BJ (cell line): ENCODE results near the gene TMEM175. TPM values are rescaled to one million over a fixed set of nuclear protein-coding genes. Genes with fewer than 3 reads are reported as not detected.
"Not testable (repeated sequence)": the region's sequence is repeated elsewhere in the genome, so short reads cannot be mapped to it uniquely, and the experiment has no call there.

ENCODE experiments used
- CTCF ChIA-PET: fragments of 350-600 bp; formaldehyde crosslinking; extraction: SDS; loops from one replicate; lab custom pipeline; 2021; ENCODE audit warnings: antibody characterized with exemption, inconsistent platforms; lab: Yijun Ruan, JAX
- POLR2A ChIA-PET: fragments of 300-600 bp; sonication (Branson Sonifier 250); formaldehyde crosslinking; extraction: SDS; loops from one replicate; lab custom pipeline; 2021; ENCODE audit warnings: antibody characterized with exemption; lab: Charles Lee
- DNase-seq: peaks from one replicate; pipeline ENCODE4 v3.0.0-alpha.2; 2011; ENCODE audit warnings: low read depth
- H3K27me3 ChIP-seq: 2 replicates; pipeline ENCODE4 v1.6.0; 2011; ENCODE audit warnings: low read length; ENCODE audit not compliant: control insufficient read depth, insufficient read depth
- H3K36me3 ChIP-seq: 2 replicates; pipeline ENCODE4 v1.5.1; 2011; ENCODE audit warnings: low read length; ENCODE audit not compliant: control insufficient read depth, insufficient read depth
- H3K4me3 ChIP-seq: 2 replicates; pipeline ENCODE4 v1.5.1; 2011; ENCODE audit warnings: low read depth, mild to moderate bottlenecking, control low read depth, low read length
- polyA plus RNA-seq: library from polyadenylated mRNA; depleted of rRNA; stranded (reverse); fragments of >200 nt; gene quantifications from 2 replicates; pipeline ENCODE4 v1.2.3, GENCODE V29; 2011
- TF ChIP-seq, protein P1 (sequence below): IDR thresholded peaks from 2 replicates; pipeline ENCODE4 v1.5.1; 2011; ENCODE audit warnings: low read depth, mild to moderate bottlenecking, control low read depth, inconsistent platforms, low read length, moderate library complexity; ENCODE audit not compliant: insufficient read depth

Gene TMEM175
- polyA plus RNA-seq, 1 experiment = 77.8 TPM

DNA sequence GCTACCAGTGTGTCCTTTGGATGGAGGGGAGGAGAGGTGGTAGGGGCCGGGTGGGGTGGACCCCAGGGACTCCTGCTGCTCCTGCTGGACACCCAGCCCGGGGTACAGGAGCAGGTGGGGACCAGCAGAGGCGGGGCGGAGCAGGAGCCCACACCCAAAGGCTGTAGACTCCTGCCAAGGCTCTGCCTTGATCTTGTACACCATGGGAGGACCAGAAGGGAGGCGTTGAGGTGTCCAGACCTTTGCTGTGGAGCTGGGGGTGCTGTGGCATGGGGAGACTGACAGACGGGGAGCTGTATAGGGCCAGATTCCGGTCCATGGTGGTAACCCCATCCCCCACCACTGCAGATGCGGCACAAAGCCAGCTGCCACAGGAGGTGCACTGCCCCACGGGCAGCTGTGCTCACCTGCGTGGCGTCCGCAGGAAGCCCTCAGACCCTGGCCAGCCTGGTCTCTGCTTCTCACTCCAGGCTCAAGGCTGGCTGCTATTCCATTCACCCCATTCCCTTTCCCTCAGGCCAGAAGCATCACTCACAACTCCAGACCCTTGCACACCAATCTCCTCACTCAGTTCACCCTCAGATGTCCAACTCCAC, 65.9 kb downstream of the TMEM175 start:
- no peak for DNase-seq
- H3K36me3 ChIP-seq = no peaks in the 10 kb centered on the region
- ChIA-PET POLR2A (no interaction called here), CTCF (interaction anchor here (1.4 kb wide), 1 partner anchor 12 kb away, joined by 6 read pairs; the partner anchor contains the start of gene IDUA)
- TF ChIP-seq, protein P1, sequence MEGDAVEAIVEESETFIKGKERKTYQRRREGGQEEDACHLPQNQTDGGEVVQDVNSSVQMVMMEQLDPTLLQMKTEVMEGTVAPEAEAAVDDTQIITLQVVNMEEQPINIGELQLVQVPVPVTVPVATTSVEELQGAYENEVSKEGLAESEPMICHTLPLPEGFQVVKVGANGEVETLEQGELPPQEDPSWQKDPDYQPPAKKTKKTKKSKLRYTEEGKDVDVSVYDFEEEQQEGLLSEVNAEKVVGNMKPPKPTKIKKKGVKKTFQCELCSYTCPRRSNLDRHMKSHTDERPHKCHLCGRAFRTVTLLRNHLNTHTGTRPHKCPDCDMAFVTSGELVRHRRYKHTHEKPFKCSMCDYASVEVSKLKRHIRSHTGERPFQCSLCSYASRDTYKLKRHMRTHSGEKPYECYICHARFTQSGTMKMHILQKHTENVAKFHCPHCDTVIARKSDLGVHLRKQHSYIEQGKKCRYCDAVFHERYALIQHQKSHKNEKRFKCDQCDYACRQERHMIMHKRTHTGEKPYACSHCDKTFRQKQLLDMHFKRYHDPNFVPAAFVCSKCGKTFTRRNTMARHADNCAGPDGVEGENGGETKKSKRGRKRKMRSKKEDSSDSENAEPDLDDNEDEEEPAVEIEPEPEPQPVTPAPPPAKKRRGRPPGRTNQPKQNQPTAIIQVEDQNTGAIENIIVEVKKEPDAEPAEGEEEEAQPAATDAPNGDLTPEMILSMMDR = no peak
- H3K27me3 ChIP-seq = peaks cover 31% of the 10 kb centered on the region
- no peak overlapping the region for H3K4me3 ChIP-seq

DNA sequence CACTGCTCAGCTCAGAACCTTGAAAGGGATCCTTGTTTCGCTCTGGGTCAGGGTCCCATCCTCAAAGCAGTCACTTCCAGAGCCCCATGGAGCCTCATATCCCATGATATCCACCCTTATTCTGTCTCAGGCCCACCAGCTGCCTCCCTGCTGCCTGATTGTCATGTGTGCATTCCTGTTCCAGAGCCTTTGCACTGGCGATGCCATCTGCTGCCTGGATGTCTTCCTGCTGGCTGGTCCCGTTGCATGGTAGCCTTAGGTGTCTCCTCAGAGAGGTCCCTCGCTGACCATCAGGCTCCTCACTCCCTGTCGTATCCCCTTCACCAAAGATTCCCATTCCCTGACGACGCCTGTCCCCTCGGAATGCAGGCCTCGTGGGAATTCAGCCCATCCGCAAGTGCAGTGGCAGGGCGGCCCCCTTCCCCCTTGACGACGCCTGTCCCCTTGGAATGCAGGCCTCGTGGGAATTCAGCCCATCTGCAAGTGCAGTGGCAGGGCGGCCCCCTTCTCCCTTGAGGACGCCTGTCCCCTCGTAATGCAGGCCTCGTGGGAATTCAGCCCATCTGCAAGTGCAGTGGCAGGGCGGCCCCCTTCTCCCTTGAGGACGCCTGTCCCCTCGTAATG, 67.1 kb downstream of the TMEM175 start:
- CTCF ChIA-PET = interaction anchor here (1.4 kb wide), 1 partner anchor 13 kb away, joined by 6 read pairs; the partner anchor contains the start of gene IDUA
- H3K27me3 ChIP-seq = peaks cover 34% of the 10 kb centered on the region
- POLR2A ChIA-PET, DNase-seq, H3K4me3 ChIP-seq, H3K36me3 ChIP-seq: not testable (repeated sequence)

DNA sequence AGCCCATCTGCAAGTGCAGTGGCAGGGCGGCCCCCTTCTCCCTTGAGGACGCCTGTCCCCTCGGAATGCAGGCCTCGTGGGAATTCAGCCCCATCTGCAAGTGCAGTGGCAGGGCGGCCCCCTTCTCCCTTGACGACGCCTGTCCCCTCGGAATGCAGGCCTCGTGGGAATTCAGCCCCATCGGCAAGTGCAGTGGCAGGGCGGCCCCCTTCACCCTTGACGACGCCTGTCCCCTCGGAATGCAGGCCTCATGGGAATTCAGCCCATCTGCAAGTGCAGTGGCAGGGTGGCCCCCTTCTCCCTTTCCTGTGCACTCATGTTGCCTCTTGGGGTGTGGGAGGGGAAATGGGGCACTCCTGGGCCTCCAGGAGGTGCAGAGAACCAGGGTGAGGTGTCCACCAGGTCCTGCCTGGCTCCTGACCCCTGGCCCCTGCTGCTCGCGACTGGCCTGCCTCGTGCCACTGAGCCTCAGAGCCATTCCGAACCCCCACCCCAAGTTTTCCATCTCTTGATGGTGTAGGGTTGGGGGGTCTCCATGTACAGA, 67.7 kb downstream of the TMEM175 start:
- ChIA-PET POLR2A (no interaction called here), CTCF (no interaction called here)
- TF ChIP-seq, protein P1 = no peak
- DNase-seq = no peak
- peaks cover 34% of the 10 kb centered on the region for H3K27me3 ChIP-seq
- H3K4me3 ChIP-seq = no peak overlapping the region
- no peaks in the 10 kb centered on the region for H3K36me3 ChIP-seq

DNA sequence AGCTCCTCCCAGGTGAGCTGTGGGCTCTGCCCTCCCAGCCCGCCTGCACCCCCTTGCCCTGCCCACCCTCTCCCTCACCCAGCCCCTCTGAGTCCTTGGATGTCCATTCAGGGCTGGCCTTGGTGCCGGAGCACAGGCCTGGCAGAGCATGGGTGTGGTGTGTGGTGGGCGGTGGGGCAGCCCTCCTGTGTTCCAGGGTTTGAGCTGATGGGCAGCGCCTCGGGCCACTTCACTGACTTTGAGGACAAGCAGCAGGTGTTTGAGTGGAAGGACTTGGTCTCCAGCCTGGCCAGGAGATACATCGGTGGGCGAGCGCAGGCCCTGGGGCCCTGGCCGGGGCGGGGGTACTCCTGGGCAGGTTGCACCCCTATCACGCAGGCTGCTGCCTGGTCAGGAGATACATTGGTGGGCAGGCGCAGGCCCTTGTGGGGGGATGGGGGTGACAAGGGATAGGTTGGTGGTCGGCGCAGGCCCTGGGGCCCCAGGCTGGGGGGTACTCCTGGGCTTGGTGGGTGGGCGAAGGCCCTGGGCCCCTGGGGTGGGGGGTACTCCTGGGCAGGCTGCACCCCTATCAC, 68.5 kb downstream of the TMEM175 start:
- CTCF ChIA-PET = no interaction called here
- peaks cover 37% of the 10 kb centered on the region for H3K27me3 ChIP-seq
- POLR2A ChIA-PET = no interaction called here

DNA sequence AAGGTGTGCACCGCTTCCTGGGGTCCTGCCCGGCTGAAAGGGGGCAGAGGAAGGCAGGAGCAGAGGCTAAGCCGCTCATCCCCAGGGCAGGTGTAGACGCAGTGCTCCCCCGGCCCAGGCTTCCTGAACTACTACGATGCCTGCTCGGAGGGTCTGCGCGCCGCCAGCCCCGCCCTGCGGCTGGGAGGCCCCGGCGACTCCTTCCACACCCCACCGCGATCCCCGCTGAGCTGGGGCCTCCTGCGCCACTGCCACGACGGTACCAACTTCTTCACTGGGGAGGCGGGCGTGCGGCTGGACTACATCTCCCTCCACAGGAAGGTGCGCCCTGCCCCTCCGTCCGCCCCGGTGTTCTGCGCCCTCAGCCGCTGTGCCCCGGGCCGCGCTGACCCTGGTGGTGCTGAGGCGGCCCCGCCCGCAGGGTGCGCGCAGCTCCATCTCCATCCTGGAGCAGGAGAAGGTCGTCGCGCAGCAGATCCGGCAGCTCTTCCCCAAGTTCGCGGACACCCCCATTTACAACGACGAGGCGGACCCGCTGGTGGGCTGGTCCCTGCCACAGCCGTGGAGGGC, 69.4 kb downstream of the TMEM175 start:
- DNase-seq = no peak
- Histone ChIP-seq H3K27me3 (peaks cover 33% of the 10 kb centered on the region), H3K36me3 (no peaks in the 10 kb centered on the region), H3K4me3 (no peak overlapping the region)
- TF ChIP-seq, protein P1 = no peak
- CTCF ChIA-PET = no interaction called here
- POLR2A ChIA-PET = no interaction called here

More for the DNA sequence above, 68.5 kb downstream of the TMEM175 start:
- no peak for DNase-seq
- no peaks in the 10 kb centered on the region for H3K36me3 ChIP-seq
- TF ChIP-seq, protein P1 = no peak
- H3K4me3 ChIP-seq = no peak overlapping the region
